GM12872 (cell line): ENCODE results near the gene ZNF18.

Experiments used
- TF ChIP-seq, protein P1 (sequence below): IDR thresholded peaks from 3 replicates; pipeline ENCODE4 v1.5.1; 2011; ENCODE audit warnings: low read depth, mild to moderate bottlenecking, low read length, moderate library complexity; ENCODE audit not compliant: insufficient read depth

Gene ZNF18

DNA sequence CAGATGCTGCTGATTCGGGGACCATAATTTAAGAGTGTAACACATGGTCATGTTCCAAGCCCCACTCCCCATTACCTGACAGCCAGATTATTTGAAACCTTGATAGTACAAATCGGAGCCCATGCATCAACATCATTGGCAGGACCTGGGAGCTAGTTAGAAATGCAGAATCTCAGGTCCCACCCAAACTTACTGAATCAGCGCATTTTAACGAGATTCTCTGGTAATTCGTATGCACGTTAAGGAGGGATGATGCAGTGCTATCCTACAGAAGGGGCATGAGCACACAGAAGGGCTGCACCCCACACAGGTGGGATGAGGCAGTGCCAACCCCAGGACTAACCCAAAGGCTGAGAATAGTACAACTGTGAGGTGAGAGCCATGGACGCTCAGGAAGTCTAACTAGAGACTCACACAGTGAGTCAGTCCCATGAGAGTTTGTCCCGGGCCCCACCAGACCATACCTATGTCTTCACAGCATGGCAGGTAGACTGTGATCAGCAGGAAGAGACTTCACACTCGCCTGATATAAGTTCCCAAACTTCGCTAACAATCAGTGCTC is 64.9 kb downstream of the ZNF18 start:
- TF ChIP-seq, protein P1, sequence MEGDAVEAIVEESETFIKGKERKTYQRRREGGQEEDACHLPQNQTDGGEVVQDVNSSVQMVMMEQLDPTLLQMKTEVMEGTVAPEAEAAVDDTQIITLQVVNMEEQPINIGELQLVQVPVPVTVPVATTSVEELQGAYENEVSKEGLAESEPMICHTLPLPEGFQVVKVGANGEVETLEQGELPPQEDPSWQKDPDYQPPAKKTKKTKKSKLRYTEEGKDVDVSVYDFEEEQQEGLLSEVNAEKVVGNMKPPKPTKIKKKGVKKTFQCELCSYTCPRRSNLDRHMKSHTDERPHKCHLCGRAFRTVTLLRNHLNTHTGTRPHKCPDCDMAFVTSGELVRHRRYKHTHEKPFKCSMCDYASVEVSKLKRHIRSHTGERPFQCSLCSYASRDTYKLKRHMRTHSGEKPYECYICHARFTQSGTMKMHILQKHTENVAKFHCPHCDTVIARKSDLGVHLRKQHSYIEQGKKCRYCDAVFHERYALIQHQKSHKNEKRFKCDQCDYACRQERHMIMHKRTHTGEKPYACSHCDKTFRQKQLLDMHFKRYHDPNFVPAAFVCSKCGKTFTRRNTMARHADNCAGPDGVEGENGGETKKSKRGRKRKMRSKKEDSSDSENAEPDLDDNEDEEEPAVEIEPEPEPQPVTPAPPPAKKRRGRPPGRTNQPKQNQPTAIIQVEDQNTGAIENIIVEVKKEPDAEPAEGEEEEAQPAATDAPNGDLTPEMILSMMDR: no peak

DNA sequence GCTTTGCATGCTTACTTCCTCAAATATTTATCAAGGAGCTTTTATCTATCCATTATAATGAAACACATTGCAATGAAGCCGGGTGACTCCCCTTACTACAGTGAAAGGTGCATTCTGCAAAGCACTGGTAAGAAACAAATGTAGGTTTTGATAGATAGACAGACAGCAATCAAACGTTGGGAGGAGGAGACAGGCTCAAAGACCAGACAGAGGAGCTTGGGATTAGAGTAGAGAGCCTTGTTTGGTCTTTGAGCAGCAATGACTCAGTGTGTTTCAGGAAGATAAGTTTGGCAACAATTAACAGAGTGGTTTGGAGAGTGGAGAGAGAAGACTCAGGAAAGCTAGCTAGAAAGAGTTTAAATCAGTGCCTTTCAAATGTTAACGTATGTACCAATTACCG is 68.8 kb downstream of the ZNF18 start:
- TF ChIP-seq, protein P1: no peak
